HepG2 (cell line): ENCODE data around the gene TMX2. TPM values are rescaled to one million over a fixed set of nuclear protein-coding genes. Genes with fewer than 3 reads are reported as not detected.
A peak's percentile ranks its signal among the peaks of the same experiment; 100 is the strongest.

Source experiments
- BATF2 ChIP-seq: sonication (generic); formaldehyde crosslinking; IDR thresholded peaks from 2 replicates; pipeline ENCODE4 v1.8.0; 2022; ENCODE audit warnings: mild to moderate bottlenecking, missing genetic modification reagents, moderate library complexity
- BRCA1 ChIP-seq: sonication (generic); formaldehyde crosslinking; IDR thresholded peaks from 2 replicates; pipeline ENCODE4 v1.4.0; 2020; ENCODE audit warnings: missing genetic modification reagents
- DZIP1 ChIP-seq: sonication (generic); formaldehyde crosslinking; IDR thresholded peaks from 2 replicates; pipeline ENCODE4 v1.5.0; 2020; ENCODE audit warnings: mild to moderate bottlenecking, missing genetic modification reagents
- NCOA1 ChIP-seq: sonication (generic); formaldehyde crosslinking; IDR thresholded peaks from 2 replicates; pipeline ENCODE4 v1.9.0; 2021; ENCODE audit warnings: missing genetic modification reagents
- NR2C2 ChIP-seq: sonication (generic); formaldehyde crosslinking; IDR thresholded peaks from 2 replicates; pipeline ENCODE4 v1.4.0; 2020; ENCODE audit warnings: missing genetic modification reagents, mild to moderate bottlenecking, moderate library complexity, borderline replicate concordance
- PCBP2 ChIP-seq: fragments of 200-400 bp; formaldehyde crosslinking; optimal IDR thresholded peaks from 2 replicates; pipeline ENCODE3; 2018; ENCODE audit warnings: low read length, low read depth; ENCODE audit not compliant: poor library complexity, severe bottlenecking
- PRPF4 ChIP-seq: fragments of 200-400 bp; formaldehyde crosslinking; IDR thresholded peaks from 2 replicates; pipeline ENCODE4 v1.6.1; 2016; ENCODE audit warnings: low read length, low read depth; ENCODE audit not compliant: poor library complexity, severe bottlenecking
- SALL2 ChIP-seq: sonication (generic); formaldehyde crosslinking; IDR thresholded peaks from 2 replicates; pipeline ENCODE4 v1.8.1; 2023; ENCODE audit warnings: mild to moderate bottlenecking, missing genetic modification reagents, inconsistent platforms
- SMYD3 ChIP-seq: sonication (generic); formaldehyde crosslinking; IDR thresholded peaks from 2 replicates; pipeline ENCODE4 v1.8.1; 2023; ENCODE audit warnings: mild to moderate bottlenecking, missing genetic modification reagents
- SOX6 ChIP-seq, 2 experiments: fragments of 450-650 bp in 1 of 2; sonication (generic) in 1 of 2; formaldehyde crosslinking in 1 of 2; IDR thresholded peaks; 2 replicates each; pipeline versions ENCODE4 v1.4.0 to v1.6.1; 2017 to 2020; ENCODE audit warnings: antibody characterized with exemption in 1 of 2, mild to moderate bottlenecking in 1 of 2, missing genetic modification reagents in 1 of 2
- TARDBP ChIP-seq: sonication (generic); formaldehyde crosslinking; IDR thresholded peaks from 2 replicates; pipeline ENCODE4 v1.8.0; 2022; ENCODE audit warnings: mild to moderate bottlenecking, missing genetic modification reagents
- ZBTB42 ChIP-seq: sonication (generic); formaldehyde crosslinking; IDR thresholded peaks from 2 replicates; pipeline ENCODE4 v1.5.0; 2020; ENCODE audit warnings: mild to moderate bottlenecking, missing genetic modification reagents
- ZKSCAN5 ChIP-seq: sonication (generic); formaldehyde crosslinking; IDR thresholded peaks from 2 replicates; pipeline ENCODE4 v1.5.1; 2020; ENCODE audit warnings: mild to moderate bottlenecking, missing genetic modification reagents
- ZKSCAN8 ChIP-seq: IDR thresholded peaks from 2 replicates; pipeline ENCODE4 v1.6.1; 2016; ENCODE audit warnings: borderline replicate concordance, missing genetic modification reagents, missing compliant biosample characterization
- polyA plus RNA-seq, 8 experiments: library from polyadenylated mRNA; depleted of rRNA in 3 of 8; stranded (reverse) in 7 of 8; unstranded in 1 of 8; fragments of >200 nt; fragmentation: Illumina TruSeq in 4 of 8; extraction: Trizol in 4 of 8; gene quantifications; 2 replicates each; pipeline versions ENCODE4 v1.2.1 to v1.2.3, GENCODE V29; 2011 to 2016; ENCODE audit warnings: low read depth in 4 of 8, missing spikeins in 1 of 8, mixed read lengths in 1 of 8; ENCODE audit not compliant: insufficient read depth in 1 of 8
- total RNA-seq, 5 experiments: library from RNA; depleted of rRNA; stranded (reverse); fragments of >200 nt; fragmentation: Illumina TruSeq; extraction: Trizol; gene quantifications; 2 replicates each; pipeline ENCODE4 v1.2.3, GENCODE V29; 2016; ENCODE audit warnings: low read depth in 1 of 5
- TF ChIP-seq, protein P1 (sequence below): sonication (generic); formaldehyde crosslinking; conservative IDR thresholded peaks from 2 replicates; pipeline ENCODE4 v1.4.0; 2020; ENCODE audit warnings: mild to moderate bottlenecking, missing genetic modification reagents, moderate library complexity
- TF ChIP-seq, protein P2 (sequence below): sonication (generic); formaldehyde crosslinking; IDR thresholded peaks from 2 replicates; pipeline ENCODE4 v1.4.0; 2020; ENCODE audit warnings: mild to moderate bottlenecking, low read depth, missing genetic modification reagents
- TF ChIP-seq, protein P3 (sequence below): sonication (generic); formaldehyde crosslinking; IDR thresholded peaks from 2 replicates; pipeline ENCODE4 v1.5.0; 2020; ENCODE audit warnings: mild to moderate bottlenecking, missing genetic modification reagents

The TMX2 gene
- total and polyA plus RNA-seq, 2 of the 13 experiments (the other 11 are each of a cell fraction or from before 2014, with no cell fraction given), result 84.5 to 129 TPM

- no peak for TF ChIP-seq DZIP1 (CRISPR knock-in tag)
- no peak for TF ChIP-seq NCOA1 (CRISPR knock-in tag)
- TF ChIP-seq BRCA1 (CRISPR knock-in tag), result no peak
- TF ChIP-seq SALL2 (CRISPR knock-in tag), result no peak
- TF ChIP-seq SOX6 (IDR thresholded peaks at IDR 0.05), result no peak
- TF ChIP-seq SOX6 (CRISPR knock-in tag; IDR thresholded peaks at IDR 0.05), result no peak; the same call in 1 of the 2 replicates
- TF ChIP-seq, protein P1, sequence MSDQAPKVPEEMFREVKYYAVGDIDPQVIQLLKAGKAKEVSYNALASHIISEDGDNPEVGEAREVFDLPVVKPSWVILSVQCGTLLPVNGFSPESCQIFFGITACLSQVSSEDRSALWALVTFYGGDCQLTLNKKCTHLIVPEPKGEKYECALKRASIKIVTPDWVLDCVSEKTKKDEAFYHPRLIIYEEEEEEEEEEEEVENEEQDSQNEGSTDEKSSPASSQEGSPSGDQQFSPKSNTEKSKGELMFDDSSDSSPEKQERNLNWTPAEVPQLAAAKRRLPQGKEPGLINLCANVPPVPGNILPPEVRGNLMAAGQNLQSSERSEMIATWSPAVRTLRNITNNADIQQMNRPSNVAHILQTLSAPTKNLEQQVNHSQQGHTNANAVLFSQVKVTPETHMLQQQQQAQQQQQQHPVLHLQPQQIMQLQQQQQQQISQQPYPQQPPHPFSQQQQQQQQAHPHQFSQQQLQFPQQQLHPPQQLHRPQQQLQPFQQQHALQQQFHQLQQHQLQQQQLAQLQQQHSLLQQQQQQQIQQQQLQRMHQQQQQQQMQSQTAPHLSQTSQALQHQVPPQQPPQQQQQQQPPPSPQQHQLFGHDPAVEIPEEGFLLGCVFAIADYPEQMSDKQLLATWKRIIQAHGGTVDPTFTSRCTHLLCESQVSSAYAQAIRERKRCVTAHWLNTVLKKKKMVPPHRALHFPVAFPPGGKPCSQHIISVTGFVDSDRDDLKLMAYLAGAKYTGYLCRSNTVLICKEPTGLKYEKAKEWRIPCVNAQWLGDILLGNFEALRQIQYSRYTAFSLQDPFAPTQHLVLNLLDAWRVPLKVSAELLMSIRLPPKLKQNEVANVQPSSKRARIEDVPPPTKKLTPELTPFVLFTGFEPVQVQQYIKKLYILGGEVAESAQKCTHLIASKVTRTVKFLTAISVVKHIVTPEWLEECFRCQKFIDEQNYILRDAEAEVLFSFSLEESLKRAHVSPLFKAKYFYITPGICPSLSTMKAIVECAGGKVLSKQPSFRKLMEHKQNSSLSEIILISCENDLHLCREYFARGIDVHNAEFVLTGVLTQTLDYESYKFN, result peak; percentile 48; the same call in 1 of the 2 replicates
- TF ChIP-seq, protein P2, sequence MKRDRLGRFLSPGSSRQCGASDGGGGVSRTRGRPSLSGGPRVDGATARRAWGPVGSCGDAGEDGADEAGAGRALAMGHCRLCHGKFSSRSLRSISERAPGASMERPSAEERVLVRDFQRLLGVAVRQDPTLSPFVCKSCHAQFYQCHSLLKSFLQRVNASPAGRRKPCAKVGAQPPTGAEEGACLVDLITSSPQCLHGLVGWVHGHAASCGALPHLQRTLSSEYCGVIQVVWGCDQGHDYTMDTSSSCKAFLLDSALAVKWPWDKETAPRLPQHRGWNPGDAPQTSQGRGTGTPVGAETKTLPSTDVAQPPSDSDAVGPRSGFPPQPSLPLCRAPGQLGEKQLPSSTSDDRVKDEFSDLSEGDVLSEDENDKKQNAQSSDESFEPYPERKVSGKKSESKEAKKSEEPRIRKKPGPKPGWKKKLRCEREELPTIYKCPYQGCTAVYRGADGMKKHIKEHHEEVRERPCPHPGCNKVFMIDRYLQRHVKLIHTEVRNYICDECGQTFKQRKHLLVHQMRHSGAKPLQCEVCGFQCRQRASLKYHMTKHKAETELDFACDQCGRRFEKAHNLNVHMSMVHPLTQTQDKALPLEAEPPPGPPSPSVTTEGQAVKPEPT (CRISPR knock-in tag), result no peak
- no peak for TF ChIP-seq ZBTB42 (CRISPR knock-in tag)
- TF ChIP-seq ZKSCAN5, result no peak
- TF ChIP-seq PRPF4, result no peak
- TF ChIP-seq TARDBP, result peak; percentile 59; the same call in 1 of the 2 replicates
- TF ChIP-seq, protein P3, sequence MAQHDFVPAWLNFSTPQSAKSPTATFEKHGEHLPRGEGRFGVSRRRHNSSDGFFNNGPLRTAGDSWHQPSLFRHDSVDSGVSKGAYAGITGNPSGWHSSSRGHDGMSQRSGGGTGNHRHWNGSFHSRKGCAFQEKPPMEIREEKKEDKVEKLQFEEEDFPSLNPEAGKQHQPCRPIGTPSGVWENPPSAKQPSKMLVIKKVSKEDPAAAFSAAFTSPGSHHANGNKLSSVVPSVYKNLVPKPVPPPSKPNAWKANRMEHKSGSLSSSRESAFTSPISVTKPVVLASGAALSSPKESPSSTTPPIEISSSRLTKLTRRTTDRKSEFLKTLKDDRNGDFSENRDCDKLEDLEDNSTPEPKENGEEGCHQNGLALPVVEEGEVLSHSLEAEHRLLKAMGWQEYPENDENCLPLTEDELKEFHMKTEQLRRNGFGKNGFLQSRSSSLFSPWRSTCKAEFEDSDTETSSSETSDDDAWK (CRISPR knock-in tag), result no peak
- no peak for TF ChIP-seq PCBP2
- TF ChIP-seq NR2C2 (CRISPR knock-in tag), result 0 out of 2 replicates have a peak, but pooled peaks have one; percentile 44
- TF ChIP-seq SMYD3 (CRISPR knock-in tag), result no peak
- no peak for TF ChIP-seq ZKSCAN8
- no peak for TF ChIP-seq BATF2 (CRISPR knock-in tag)
Observed at GRCh38 chr11:57761301-57762234, 49.2 kb downstream of the TMX2 start, which contains the start of gene CTNND1 (continued).
